SK-N-SH (cell line): Measurements from ENCODE around the gene KNDC1. TPM values are rescaled to one million over a fixed set of nuclear protein-coding genes. Genes with fewer than 3 reads are reported as not detected.

Source experiments
- CTCF ChIA-PET: fragments of 300-600, 350-600 bp; formaldehyde crosslinking; extraction: SDS; loops from one replicate; lab custom pipeline; 2021; lab: Yijun Ruan, JAX
- POLR2A ChIA-PET: fragments of 350-600 bp; sonication (Branson Sonifier 250); formaldehyde crosslinking; extraction: SDS; loops from one replicate; lab custom pipeline; 2020; ENCODE audit warnings: antibody characterized with exemption, inconsistent platforms; lab: Yijun Ruan, JAX
- DNase-seq: peaks from one replicate; pipeline ENCODE4 v3.0.0; 2012
- H2AFZ ChIP-seq: fragments of 200-600 bp; sonication (generic); 2 replicates; pipeline ENCODE4 v1.8.1; 2016; ENCODE audit warnings: antibody characterized with exemption, mild to moderate bottlenecking, low read depth
- H3F3A ChIP-seq: fragments of 200-600 bp; sonication (generic); replicated peaks from 2 replicates; pipeline ENCODE3; 2016; ENCODE audit warnings: antibody characterized with exemption, mild to moderate bottlenecking; ENCODE audit not compliant: insufficient read depth
- H3K27ac ChIP-seq, 2 experiments: fragments of 200-500 bp in 1 of 2; fragments of 200-600 bp in 1 of 2; sonication (Bioruptor generic) in 1 of 2; sonication (generic), shearing (Covaris generic) in 1 of 2; 2 replicates each; pipeline versions ENCODE4 v1.5.1 to v1.6.1; 2014 to 2016; ENCODE audit warnings: low read depth in 2 of 2, inconsistent platforms in 1 of 2, low read length in 1 of 2, mild to moderate bottlenecking in 1 of 2, mixed read lengths in 1 of 2
- H3K27me3 ChIP-seq: fragments of 200-600 bp; sonication (generic), shearing (Covaris generic); 2 replicates; pipeline ENCODE4 v1.6.1; 2016; ENCODE audit warnings: mixed run types; ENCODE audit not compliant: insufficient read depth
- H3K36me3 ChIP-seq, 2 experiments: fragments of 200-500 bp in 1 of 2; fragments of 200-600 bp in 1 of 2; sonication (Bioruptor generic) in 1 of 2; sonication (generic) in 1 of 2; replicated peaks in 1 of 2; 2 replicates each; pipeline versions ENCODE3 to v1.5.1; 2014 to 2016; ENCODE audit warnings: low read length in 1 of 2, mild to moderate bottlenecking in 1 of 2; ENCODE audit not compliant: insufficient read depth in 2 of 2, control insufficient read depth in 1 of 2
- H3K4me1 ChIP-seq, 2 experiments: fragments of 200-500 bp in 1 of 2; fragments of 200-600 bp in 1 of 2; sonication (Bioruptor generic) in 1 of 2; sonication (generic), shearing (Covaris generic) in 1 of 2; 2 replicates each; pipeline versions ENCODE4 v1.5.1 to v1.6.1; 2014 to 2016; ENCODE audit warnings: low read depth in 1 of 2, low read length in 1 of 2, mixed run types in 1 of 2; ENCODE audit not compliant: insufficient read depth in 2 of 2, control insufficient read depth in 1 of 2
- H3K4me2 ChIP-seq: fragments of 200-600 bp; sonication (generic), shearing (Covaris generic); 2 replicates; pipeline ENCODE4 v1.6.1; 2017; ENCODE audit warnings: mixed run types
- H3K4me3 ChIP-seq, 2 experiments: fragments of 200-500 bp in 1 of 2; fragments of 200-600 bp in 1 of 2; sonication (Bioruptor generic) in 1 of 2; sonication (generic), shearing (Covaris generic) in 1 of 2; 2 replicates each; pipeline versions ENCODE4 v1.5.1 to v1.8.1; 2014 to 2016; ENCODE audit warnings: low read depth in 2 of 2, inconsistent platforms in 1 of 2, low read length in 1 of 2, mild to moderate bottlenecking in 1 of 2, mixed read lengths in 1 of 2, moderate library complexity in 1 of 2
- H3K79me2 ChIP-seq: fragments of 200-600 bp; sonication (generic); 2 replicates; pipeline ENCODE4 v1.8.1; 2017; ENCODE audit warnings: mild to moderate bottlenecking; ENCODE audit not compliant: insufficient read depth
- H3K9ac ChIP-seq: fragments of 200-600 bp; sonication (generic); 2 replicates; pipeline ENCODE4 v1.6.1; 2017; ENCODE audit warnings: mixed run types
- H3K9me2 ChIP-seq: fragments of 200-600 bp; sonication (generic); 2 replicates; pipeline ENCODE4 v1.6.1; 2017; ENCODE audit warnings: mixed run types
- H3K9me3 ChIP-seq: fragments of 200-600 bp; sonication (generic); 2 replicates; pipeline ENCODE4 v1.6.1; 2017; ENCODE audit warnings: mixed run types, mild to moderate bottlenecking, moderate library complexity
- H4K20me1 ChIP-seq: fragments of 200-600 bp; sonication (generic); 2 replicates; pipeline ENCODE4 v1.6.1; 2017; ENCODE audit warnings: mild to moderate bottlenecking, mixed run types; ENCODE audit not compliant: insufficient read depth
- ELF1 ChIP-seq: IDR thresholded peaks from 2 replicates; pipeline ENCODE4 v1.4.0; 2012
- EP300 ChIP-seq, 2 experiments: IDR thresholded peaks; 2 replicates each; pipeline versions ENCODE4 v1.4.0 to v1.6.1; 2012; ENCODE audit warnings: borderline replicate concordance in 1 of 2, low read depth in 1 of 2, low read length in 1 of 2
- FOSL2 ChIP-seq: IDR thresholded peaks from 2 replicates; pipeline ENCODE4 v1.4.0; 2012; ENCODE audit warnings: low read depth, mild to moderate bottlenecking, moderate library complexity, borderline replicate concordance
- FOXJ3 ChIP-seq: sonication (generic); formaldehyde crosslinking; IDR thresholded peaks from 2 replicates; pipeline ENCODE4 v1.5.1; 2020; ENCODE audit warnings: mild to moderate bottlenecking, missing genetic modification reagents
- FOXM1 ChIP-seq: IDR thresholded peaks from 2 replicates; pipeline ENCODE4 v1.4.0; 2012; ENCODE audit warnings: low read depth, mild to moderate bottlenecking
- GABPA ChIP-seq: IDR thresholded peaks from 2 replicates; pipeline ENCODE4 v1.4.0; 2012; ENCODE audit warnings: low read depth, mild to moderate bottlenecking
- MEF2A ChIP-seq: IDR thresholded peaks from 2 replicates; pipeline ENCODE4 v1.4.0; 2012; ENCODE audit warnings: low read depth, borderline replicate concordance
- NFIC ChIP-seq: IDR thresholded peaks from 2 replicates; pipeline ENCODE4 v1.4.0; 2012; ENCODE audit warnings: borderline replicate concordance
- NRF1 ChIP-seq: IDR thresholded peaks from 2 replicates; pipeline ENCODE4 v1.6.1; 2012; ENCODE audit warnings: low read depth, mild to moderate bottlenecking, low read length
- RAD21 ChIP-seq: IDR thresholded peaks from 2 replicates; pipeline ENCODE4 v1.6.1; 2012; ENCODE audit warnings: mild to moderate bottlenecking, low read length
- RCOR1 ChIP-seq: fragments of 150-350 bp; IDR thresholded peaks from 2 replicates; pipeline ENCODE4 v1.6.1; 2017; ENCODE audit warnings: antibody characterized with exemption, low read length
- RXRA ChIP-seq: IDR thresholded peaks from 2 replicates; pipeline ENCODE4 v1.4.0; 2012; ENCODE audit warnings: low read depth, mild to moderate bottlenecking, borderline replicate concordance
- SMC3 ChIP-seq: IDR thresholded peaks from 2 replicates; pipeline ENCODE4 v1.6.1; 2012; ENCODE audit warnings: low read depth, low read length, improper control_type of control experiment
- WGBS: methylation state at CpG from one replicate; pipeline ENCODE4 v1.1.6; 2017; ENCODE audit warnings: low lambda C conversion rate; 5-methylcytosine and 5-hydroxymethylcytosine counted together
- polyA plus RNA-seq, 3 experiments: library from polyadenylated mRNA; depleted of rRNA; stranded (reverse); fragments of >200 nt; gene quantifications; 2 replicates each; pipeline ENCODE4 v1.2.3, GENCODE V29; 2012
- TF ChIP-seq, protein P1 (sequence below): IDR thresholded peaks from 2 replicates; pipeline ENCODE4 v1.4.0; 2012; ENCODE audit warnings: low read depth
- TF ChIP-seq, protein P2 (sequence below): IDR thresholded peaks from 2 replicates; pipeline ENCODE4; 2012
- TF ChIP-seq, protein P3 (sequence below): fragments of 150-350 bp; IDR thresholded peaks from 2 replicates; pipeline ENCODE4 v1.6.1; 2017; ENCODE audit warnings: antibody characterized with exemption, low read length, low read depth, borderline replicate concordance

The KNDC1 gene, protein sequence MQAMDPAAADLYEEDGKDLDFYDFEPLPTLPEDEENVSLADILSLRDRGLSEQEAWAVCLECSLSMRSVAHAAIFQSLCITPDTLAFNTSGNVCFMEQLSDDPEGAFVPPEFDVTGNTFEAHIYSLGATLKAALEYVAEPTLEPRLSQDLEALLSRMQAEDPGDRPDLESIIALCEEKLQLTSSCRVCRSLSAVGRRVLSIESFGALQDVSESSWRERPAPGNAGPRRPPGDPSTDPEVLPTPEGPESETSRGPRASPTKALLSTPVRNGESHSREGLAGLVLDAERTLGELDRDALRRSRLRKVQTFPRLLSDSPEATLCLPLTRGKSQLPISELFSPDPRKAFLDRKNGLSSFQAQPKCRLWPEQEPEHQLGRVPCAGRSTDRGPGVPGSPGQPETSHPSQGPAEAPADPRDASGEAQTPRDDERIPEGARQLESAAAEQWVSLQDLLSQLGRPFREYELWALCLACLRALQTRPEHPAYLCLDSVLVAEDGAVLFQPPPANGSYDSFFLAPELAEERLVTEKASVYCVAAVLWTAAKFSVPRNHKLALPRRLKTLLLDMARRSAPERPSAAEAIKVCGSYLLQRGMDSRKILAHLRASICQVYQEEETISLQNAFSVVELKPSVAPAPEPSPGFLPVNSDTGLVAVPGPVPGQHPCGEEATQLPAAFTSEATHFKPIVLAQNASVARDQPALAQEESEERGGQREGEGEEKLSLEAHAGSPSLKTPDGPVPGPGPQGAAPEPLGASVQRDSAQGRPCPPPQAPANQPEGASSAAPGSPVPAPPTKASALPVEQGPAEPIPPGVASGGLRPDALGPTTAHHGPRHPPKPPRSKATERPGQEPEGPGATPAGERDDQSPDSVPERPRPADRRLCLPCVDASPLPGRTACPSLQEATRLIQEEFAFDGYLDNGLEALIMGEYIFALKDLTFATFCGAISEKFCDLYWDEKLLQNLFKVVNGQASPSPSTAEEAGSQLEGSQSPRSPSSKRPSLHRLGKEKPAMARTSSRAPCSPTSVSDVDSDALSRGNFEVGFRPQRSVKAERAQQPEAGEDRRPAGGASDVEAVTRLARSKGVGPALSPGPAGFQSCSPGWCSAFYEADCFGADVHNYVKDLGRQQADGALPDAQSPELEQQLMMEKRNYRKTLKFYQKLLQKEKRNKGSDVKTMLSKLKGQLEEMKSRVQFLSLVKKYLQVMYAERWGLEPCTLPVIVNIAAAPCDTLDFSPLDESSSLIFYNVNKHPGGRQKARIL (N-terminal part only)
- 1.4 TPM in 2 replicates for polyA plus RNA-seq (2012; rRNA removed)
- 0.26 and 0.76 TPM in 2 replicates for polyA plus RNA-seq (2012; cell fraction: cytosol; rRNA removed)
- 3.6 and 6.5 TPM in 2 replicates for polyA plus RNA-seq (2012; cell fraction: nucleus; rRNA removed)

DNA sequence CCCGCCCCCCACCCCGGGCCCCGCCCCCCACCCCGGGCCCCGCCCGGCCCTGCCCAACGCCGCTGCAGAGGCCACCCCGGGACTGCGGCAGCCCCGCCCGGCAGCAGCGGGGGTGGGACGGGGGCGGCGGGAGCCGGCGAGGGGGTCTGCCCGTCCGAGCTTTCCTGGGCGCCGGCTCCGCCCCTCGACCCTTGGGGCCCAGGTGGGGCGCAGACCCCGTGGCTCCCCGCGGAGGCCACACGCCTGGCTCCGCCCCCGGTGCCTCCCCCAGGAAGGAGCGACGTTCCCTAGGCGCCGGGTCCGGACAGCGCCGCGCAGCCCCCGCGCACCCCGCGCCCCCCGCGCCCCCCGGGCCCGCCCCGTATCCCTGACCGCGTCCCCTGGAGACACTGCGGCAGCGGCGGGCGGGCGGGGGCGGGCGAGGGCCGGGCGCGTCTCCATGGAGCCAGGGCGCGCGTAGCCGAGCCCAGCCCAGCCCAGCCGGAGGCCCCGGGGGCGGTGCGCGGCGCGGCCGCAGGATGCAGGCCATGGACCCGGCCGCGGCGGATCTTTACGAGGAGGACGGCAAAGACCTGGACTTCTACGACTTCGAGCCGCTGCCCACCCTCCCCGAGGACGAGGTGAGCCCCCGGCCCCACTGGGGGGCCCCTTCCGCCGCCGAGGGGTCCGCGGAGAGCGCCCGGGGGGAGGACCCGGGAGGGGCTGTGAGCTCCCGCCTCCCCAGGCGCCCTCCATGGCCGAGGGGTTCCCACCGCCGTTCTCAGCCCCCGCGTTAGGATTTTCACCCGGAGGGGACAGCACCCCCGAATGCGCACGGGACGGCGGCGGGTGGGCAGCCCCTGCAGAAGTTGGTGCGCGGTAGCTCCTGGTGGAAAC lies at the start of gene KNDC1:
KNDC1 (plus strand) TSS at position 270 of the 876 bp plus-strand sequence; CDS start at position 519, 249 bp downstream.
- POLR2A ChIA-PET: interaction anchor here (0.7 kb wide), 1 partner anchor 22 kb away, joined by 4 read pairs; no protein-coding TSS in a partner anchor
- peak within 1 kb of the TSS; percentile 85; the same call in 1 of the 2 replicates for H2AFZ ChIP-seq
- 0% methylated on average over 6 of the region's 108 CpGs for WGBS
- H3K4me1 ChIP-seq: peaks cover 0 to 22% of the 10 kb centered on the region in 2 experiments; a peak in 1 of 4 replicates
- no peaks in the 10 kb centered on the region for H4K20me1 ChIP-seq
- no peaks in the 10 kb centered on the region for H3K9me2 ChIP-seq
- H3K36me3 ChIP-seq: no peaks in the 10 kb centered on the region
- H3K79me2 ChIP-seq: no peaks in the 10 kb centered on the region
- peak within 1 kb of the TSS; percentile 56 to 67 for H3K4me3 ChIP-seq
- H3F3A ChIP-seq: peaks cover 4% of the 10 kb centered on the region
- CTCF ChIA-PET: interaction anchor here (1.5 to 3.6 kb wide), 3 partner anchors 17 to 220 kb away, joined by 4 to 13 read pairs (median 4); no protein-coding TSS in a partner anchor
- peak; percentile 93 for DNase-seq
- H3K27ac ChIP-seq: no peak within 1 kb of the TSS; a peak in 1 of 4 replicates
- no peaks in the 10 kb centered on the region for H3K9me3 ChIP-seq
- peak within 1 kb of the TSS; percentile 89 for H3K4me2 ChIP-seq
- peak within 1 kb of the TSS; percentile 61 for H3K9ac ChIP-seq
- 0 out of 2 replicates have a peak, but pooled peaks cover 5% of the 10 kb centered on the region for H3K27me3 ChIP-seq
- TF ChIP-seq SMC3 (no peak), GABPA (no peak), EP300 (IDR thresholded peaks at IDR 0.05; ENCODE audit: borderline replicate concordance in 1 of 2, low read depth in 1 of 2, low read length in 1 of 2) (no peak), NRF1 (no peak), RCOR1 (no peak), FOSL2 (no peak), FOXJ3 (CRISPR knock-in tag) (no peak), RXRA (no peak), ELF1 (no peak), FOXM1 (no peak), NFIC (no peak), MEF2A (no peak), RAD21 (no peak)
- TF ChIP-seq, protein P1, sequence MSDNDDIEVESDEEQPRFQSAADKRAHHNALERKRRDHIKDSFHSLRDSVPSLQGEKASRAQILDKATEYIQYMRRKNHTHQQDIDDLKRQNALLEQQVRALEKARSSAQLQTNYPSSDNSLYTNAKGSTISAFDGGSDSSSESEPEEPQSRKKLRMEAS: no peak
- TF ChIP-seq, protein P2, sequence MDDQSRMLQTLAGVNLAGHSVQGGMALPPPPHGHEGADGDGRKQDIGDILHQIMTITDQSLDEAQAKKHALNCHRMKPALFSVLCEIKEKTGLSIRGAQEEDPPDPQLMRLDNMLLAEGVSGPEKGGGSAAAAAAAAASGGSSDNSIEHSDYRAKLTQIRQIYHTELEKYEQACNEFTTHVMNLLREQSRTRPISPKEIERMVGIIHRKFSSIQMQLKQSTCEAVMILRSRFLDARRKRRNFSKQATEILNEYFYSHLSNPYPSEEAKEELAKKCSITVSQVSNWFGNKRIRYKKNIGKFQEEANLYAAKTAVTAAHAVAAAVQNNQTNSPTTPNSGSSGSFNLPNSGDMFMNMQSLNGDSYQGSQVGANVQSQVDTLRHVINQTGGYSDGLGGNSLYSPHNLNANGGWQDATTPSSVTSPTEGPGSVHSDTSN: no peak
- TF ChIP-seq, protein P3, sequence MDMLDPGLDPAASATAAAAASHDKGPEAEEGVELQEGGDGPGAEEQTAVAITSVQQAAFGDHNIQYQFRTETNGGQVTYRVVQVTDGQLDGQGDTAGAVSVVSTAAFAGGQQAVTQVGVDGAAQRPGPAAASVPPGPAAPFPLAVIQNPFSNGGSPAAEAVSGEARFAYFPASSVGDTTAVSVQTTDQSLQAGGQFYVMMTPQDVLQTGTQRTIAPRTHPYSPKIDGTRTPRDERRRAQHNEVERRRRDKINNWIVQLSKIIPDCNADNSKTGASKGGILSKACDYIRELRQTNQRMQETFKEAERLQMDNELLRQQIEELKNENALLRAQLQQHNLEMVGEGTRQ: no peak
